Activated naive CD8-positive, alpha-beta T cell treated with anti-CD3 and anti-CD28 coated beads, Interleukin-2, amount 10 ng/mL, durations not matched to agents 7 days and 5 days (primary cell): Measurements from ENCODE around the gene LAMTOR5. TPM values are rescaled to one million over a fixed set of nuclear protein-coding genes. Genes with fewer than 3 reads are reported as not detected.
"Not testable (repeated sequence)": the region's sequence is repeated elsewhere in the genome, so short reads cannot be mapped to it uniquely, and the experiment has no call there.

Experiments used
- ATAC-seq: fragments of 150-1000 bp; cut with Tn5 transposase; one replicate; pipeline ENCODE4 v1.10.0; 2021; ENCODE audit warnings: low read depth, moderate library complexity
- POLR2A ChIA-PET: fragments of 350-600 bp; sonication (Branson Sonifier 250); formaldehyde crosslinking; loops from one replicate; lab custom pipeline; 2021; ENCODE audit warnings: antibody characterized with exemption; lab: Charles Lee
- DNase-seq: peaks from one replicate; pipeline ENCODE4 v3.0.0; 2021
- H3K27ac Mint-ChIP-seq: one replicate; pipeline ENCODE4 v1.8.0; 2022; ENCODE audit warnings: mild to moderate bottlenecking, mixed read lengths
- H3K27me3 Mint-ChIP-seq: one replicate; pipeline ENCODE4 v1.8.0; 2022; ENCODE audit warnings: mild to moderate bottlenecking, moderate library complexity, mixed read lengths
- H3K36me3 Mint-ChIP-seq: one replicate; pipeline ENCODE4 v1.8.0; 2021; ENCODE audit warnings: mild to moderate bottlenecking, mixed read lengths
- H3K4me1 Mint-ChIP-seq: one replicate; pipeline ENCODE4 v1.8.0; 2021; ENCODE audit warnings: mixed read lengths
- H3K4me3 Mint-ChIP-seq: one replicate; pipeline ENCODE4 v1.8.0; 2022; ENCODE audit warnings: mild to moderate bottlenecking, moderate library complexity, mixed read lengths
- H3K9me3 Mint-ChIP-seq: one replicate; pipeline ENCODE4 v1.8.0; 2021; ENCODE audit warnings: mixed read lengths
- total RNA-seq, 2 experiments: library from RNA; stranded (reverse); gene quantifications; one replicate each; pipeline ENCODE4 v1.2.3, GENCODE V29; 2021

LAMTOR5 gene
- 100 to 1,000 TPM; 115 TPM for total RNA-seq

- Mint-ChIP-seq H3K27me3 (no peaks in the 10 kb centered on the region), H3K4me1 (peaks cover 15% of the 10 kb centered on the region), H3K27ac (peak within 1 kb of the TSS; percentile 100), H3K4me3 (peak within 1 kb of the TSS; percentile 100), H3K36me3 (peaks cover 5% of the 10 kb centered on the region), H3K9me3 (no peaks in the 10 kb centered on the region)
- DNase-seq (peak; percentile 92), ATAC-seq (peak; percentile 92)
- POLR2A ChIA-PET: interaction anchor here (1.2 to 5.3 kb wide), 2 partner anchors 69 to 204 kb away, joined by 4 to 56 read pairs; partner anchors contain the start of gene RBM15
These were observed at the start of gene LAMTOR5 for GRCh38 chr1:110407260-110408210. TSS of gene LAMTOR5 (minus strand) at chr1:110407694. CDS start at chr1:110407620, 74 bp downstream.

DNA sequence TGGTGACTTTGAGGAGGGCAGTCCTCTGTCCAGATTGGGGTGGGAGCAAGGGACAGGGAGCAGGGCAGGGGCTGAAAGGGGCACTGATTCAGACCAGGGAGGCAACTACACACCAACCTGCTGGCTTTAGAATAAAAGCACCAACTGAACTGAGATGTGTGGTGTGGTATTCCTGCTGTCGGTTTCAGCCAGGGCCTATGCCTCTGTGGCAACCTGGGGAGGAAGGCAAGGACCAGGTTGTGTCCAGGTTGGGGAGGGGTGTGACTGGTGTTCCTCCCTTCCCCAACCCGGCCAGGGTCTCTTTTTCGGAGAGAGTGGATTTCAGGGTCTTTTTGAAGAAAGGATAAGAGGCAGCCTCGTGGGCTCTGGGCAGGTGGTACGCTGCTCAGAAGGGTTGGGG lies 49.7 kb upstream of the LAMTOR5 start:
- no peak for DNase-seq
- ATAC-seq: no peak
- Mint-ChIP-seq H3K27ac (no peak overlapping the region), H3K4me1 (no peaks in the 10 kb centered on the region), H3K36me3 (no peaks in the 10 kb centered on the region), H3K27me3 (peaks cover 10% of the 10 kb centered on the region), H3K4me3 (no peak overlapping the region), H3K9me3 (no peaks in the 10 kb centered on the region)
- POLR2A ChIA-PET: no interaction called here

- no peaks in the 10 kb centered on the region for H3K36me3 Mint-ChIP-seq
- ATAC-seq: no peak
These were observed 47.7 kb upstream of the LAMTOR5 start for GRCh38 chr1:110455151-110455550.

GRCh38 chr1:110454328-110454727 lies 46.8 kb upstream of the LAMTOR5 start:
- H3K36me3 Mint-ChIP-seq: no peaks in the 10 kb centered on the region
- H3K4me3 Mint-ChIP-seq: no peak overlapping the region
- no peak for ATAC-seq
- POLR2A ChIA-PET: no interaction called here
- H3K27me3 Mint-ChIP-seq: peaks cover 8% of the 10 kb centered on the region
- no peak for DNase-seq
- no peaks in the 10 kb centered on the region for H3K4me1 Mint-ChIP-seq
- H3K9me3 Mint-ChIP-seq: no peaks in the 10 kb centered on the region
- H3K27ac Mint-ChIP-seq: no peak overlapping the region

More at GRCh38 chr1:110455151-110455550, 47.7 kb upstream of the LAMTOR5 start:
- Mint-ChIP-seq H3K27ac (no peak overlapping the region), H3K27me3 (peaks cover 8% of the 10 kb centered on the region), H3K4me3 (no peak overlapping the region), H3K9me3 (no peaks in the 10 kb centered on the region), H3K4me1 (no peaks in the 10 kb centered on the region)
- no peak for DNase-seq
- POLR2A ChIA-PET: no interaction called here

GRCh38 chr1:110453829-110454228 lies 46.3 kb upstream of the LAMTOR5 start:
- ATAC-seq: no peak
- POLR2A ChIA-PET: no interaction called here
- Mint-ChIP-seq H3K4me1 (no peaks in the 10 kb centered on the region), H3K4me3 (no peak overlapping the region), H3K36me3 (no peaks in the 10 kb centered on the region), H3K9me3 (no peaks in the 10 kb centered on the region), H3K27ac (no peak overlapping the region), H3K27me3 (peaks cover 8% of the 10 kb centered on the region)
- DNase-seq: no peak

GRCh38 chr1:110452330-110452729 lies 44.8 kb upstream of the LAMTOR5 start:
- POLR2A ChIA-PET: no interaction called here
- H3K4me3 Mint-ChIP-seq: no peak overlapping the region

GRCh38 chr1:110450929-110451328 lies 43.4 kb upstream of the LAMTOR5 start, which contains the start of gene PROK1:
TSS of gene PROK1 (plus strand) at chr1:110451149. CDS start at chr1:110451217, 68 bp downstream.
- POLR2A ChIA-PET: no interaction called here
- Mint-ChIP-seq H3K4me1 (no peaks in the 10 kb centered on the region), H3K27me3 (peaks cover 12% of the 10 kb centered on the region), H3K9me3 (no peaks in the 10 kb centered on the region), H3K4me3 (no peak within 1 kb of the TSS), H3K36me3 (no peaks in the 10 kb centered on the region), H3K27ac (no peak within 1 kb of the TSS)
- ATAC-seq (no peak), DNase-seq (no peak)

More at GRCh38 chr1:110452330-110452729, 44.8 kb upstream of the LAMTOR5 start:
- H3K9me3 Mint-ChIP-seq: no peaks in the 10 kb centered on the region
- DNase-seq: no peak
- H3K4me1 Mint-ChIP-seq: no peaks in the 10 kb centered on the region
- ATAC-seq: no peak
- H3K27ac Mint-ChIP-seq: no peak overlapping the region
- no peaks in the 10 kb centered on the region for H3K36me3 Mint-ChIP-seq
- H3K27me3 Mint-ChIP-seq: peaks cover 12% of the 10 kb centered on the region

- Mint-ChIP-seq H3K27ac (no peak overlapping the region), H3K4me1 (no peaks in the 10 kb centered on the region), H3K27me3 (peaks cover 12% of the 10 kb centered on the region), H3K4me3 (no peak overlapping the region), H3K9me3 (no peaks in the 10 kb centered on the region), H3K36me3 (no peaks in the 10 kb centered on the region)
- POLR2A ChIA-PET: no interaction called here
- DNase-seq (no peak), ATAC-seq (no peak)
These were observed 42.5 kb upstream of the LAMTOR5 start for GRCh38 chr1:110449661-110450651.

DNA sequence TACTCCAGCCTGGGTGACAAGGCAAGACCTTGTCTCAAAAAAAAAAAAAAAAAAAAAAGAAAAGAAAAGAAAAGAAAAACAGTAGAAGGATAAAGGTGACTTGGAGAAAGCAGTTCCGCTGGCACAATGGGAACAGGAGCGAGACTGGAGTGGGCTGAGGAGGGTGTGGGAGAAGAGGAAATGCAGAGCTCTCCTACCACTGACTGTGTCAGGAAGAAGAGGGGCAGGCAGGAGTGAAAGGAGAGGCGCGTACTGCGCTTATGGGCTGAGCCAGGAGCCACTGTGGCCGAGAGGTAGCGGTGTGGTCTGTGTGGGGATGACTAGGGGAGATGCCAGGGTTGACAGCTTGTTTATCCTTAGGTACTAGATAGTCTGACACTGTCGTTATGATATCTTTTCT lies 37.1 kb upstream of the LAMTOR5 start:
- Mint-ChIP-seq H3K4me3 (no peak overlapping the region), H3K36me3 (no peaks in the 10 kb centered on the region), H3K4me1 (no peaks in the 10 kb centered on the region), H3K27ac (no peak overlapping the region), H3K27me3 (peaks cover 10% of the 10 kb centered on the region), H3K9me3 (no peaks in the 10 kb centered on the region)
- DNase-seq (no peak), ATAC-seq (no peak)
- POLR2A ChIA-PET: no interaction called here

- DNase-seq: no peak
- H3K4me3 Mint-ChIP-seq: no peak overlapping the region
- no peaks in the 10 kb centered on the region for H3K9me3 Mint-ChIP-seq
- ATAC-seq: no peak
- H3K36me3 Mint-ChIP-seq: no peaks in the 10 kb centered on the region
- H3K27ac Mint-ChIP-seq: no peak overlapping the region
- H3K27me3 Mint-ChIP-seq: peaks cover 10% of the 10 kb centered on the region
- H3K4me1 Mint-ChIP-seq: no peaks in the 10 kb centered on the region
- POLR2A ChIA-PET: interaction anchor here (0.5 kb wide), 1 partner anchor 374 kb away, joined by 3 read pairs; no protein-coding TSS in a partner anchor
These were observed 36.0 kb upstream of the LAMTOR5 start for GRCh38 chr1:110443451-110443850.

- H3K4me3 Mint-ChIP-seq: no peak overlapping the region
- no peaks in the 10 kb centered on the region for H3K36me3 Mint-ChIP-seq
- DNase-seq (no peak), ATAC-seq (no peak)
- no peaks in the 10 kb centered on the region for H3K9me3 Mint-ChIP-seq
- H3K27me3 Mint-ChIP-seq: peaks cover 11% of the 10 kb centered on the region
- H3K4me1 Mint-ChIP-seq: no peaks in the 10 kb centered on the region
- POLR2A ChIA-PET: no interaction called here
- no peak overlapping the region for H3K27ac Mint-ChIP-seq
These were observed 34.4 kb upstream of the LAMTOR5 start for GRCh38 chr1:110441888-110442287.

DNA sequence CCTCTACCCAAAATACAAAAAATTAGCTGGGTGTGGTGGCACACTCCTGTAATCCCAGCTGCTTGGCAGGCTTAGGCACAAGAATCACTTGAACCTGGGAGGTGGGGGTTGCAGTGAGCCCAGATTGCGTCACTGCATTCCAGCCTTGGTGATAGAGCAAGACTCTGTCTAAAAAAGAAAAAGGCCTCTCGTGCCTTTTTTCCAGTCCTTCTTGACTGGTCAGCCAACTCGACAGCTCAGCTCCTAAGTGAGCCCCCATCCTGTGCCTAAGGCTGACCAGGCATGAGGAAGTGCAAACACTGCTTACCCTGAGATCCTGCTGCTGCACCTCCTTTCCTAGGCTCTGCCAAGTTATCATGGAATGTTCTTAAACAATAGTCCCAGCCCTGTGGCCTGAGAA lies 33.4 kb upstream of the LAMTOR5 start:
- Mint-ChIP-seq H3K4me1 (no peaks in the 10 kb centered on the region), H3K27me3 (peaks cover 11% of the 10 kb centered on the region), H3K36me3 (no peaks in the 10 kb centered on the region), H3K4me3 (no peak overlapping the region), H3K27ac (no peak overlapping the region), H3K9me3 (no peaks in the 10 kb centered on the region)
- POLR2A ChIA-PET: no interaction called here
- ATAC-seq (no peak), DNase-seq (no peak)

DNA sequence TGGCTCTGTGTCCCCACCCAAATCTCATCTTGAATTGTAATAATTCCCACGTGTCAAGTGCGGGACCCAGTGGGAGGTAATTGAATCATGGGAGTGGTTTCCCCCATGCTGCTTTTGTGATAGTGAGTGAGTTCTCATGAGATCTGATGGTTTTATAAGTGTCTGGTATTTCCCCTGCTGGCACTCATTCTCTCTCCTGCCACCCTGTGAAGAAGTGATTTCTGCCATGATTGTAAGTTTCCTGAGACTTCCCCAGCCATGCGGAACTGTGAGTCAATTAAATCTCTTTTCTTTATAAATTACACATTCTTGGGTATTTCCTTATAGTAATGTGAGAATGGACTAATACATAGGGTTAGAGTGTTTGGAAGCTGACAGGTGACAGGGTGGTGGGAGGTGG lies 32.4 kb upstream of the LAMTOR5 start:
- H3K36me3 Mint-ChIP-seq, ATAC-seq, POLR2A ChIA-PET, H3K27ac Mint-ChIP-seq, H3K4me3 Mint-ChIP-seq, DNase-seq, H3K9me3 Mint-ChIP-seq, H3K4me1 Mint-ChIP-seq: not testable (repeated sequence)
- peaks cover 15% of the 10 kb centered on the region for H3K27me3 Mint-ChIP-seq
